ENCODE data around the gene UPB1.
"Not testable (repeated sequence)": the region's sequence is repeated elsewhere in the genome, so short reads cannot be mapped to it uniquely, and the experiment has no call there.

Gene UPB1

GRCh38 chr22:24504540-24504939, 9.4 kb downstream of the UPB1 start:
- no peak for DNase-seq (ENCODE audit: low read depth)

GRCh38 chr22:24504956-24505736, 10.0 kb downstream of the UPB1 start:
- DNase-seq (ENCODE audit: low read depth) = no peak

- DNase-seq (ENCODE audit: low read depth) = no peak
Measured at GRCh38 chr22:24506802-24507438, 11.8 kb downstream of the UPB1 start.

- DNase-seq (ENCODE audit: low read depth) = no peak
Measured at GRCh38 chr22:24507716-24508115, 12.6 kb downstream of the UPB1 start.

- DNase-seq (ENCODE audit: low read depth) = no peak
Measured at GRCh38 chr22:24510637-24511625, 15.8 kb downstream of the UPB1 start.

GRCh38 chr22:24512043-24512442, 16.9 kb downstream of the UPB1 start:
- no peak for DNase-seq (ENCODE audit: low read depth)

- DNase-seq (ENCODE audit: low read depth) = no peak
Measured at GRCh38 chr22:24513378-24514240, 18.5 kb downstream of the UPB1 start.

GRCh38 chr22:24514241-24515026, 19.3 kb downstream of the UPB1 start:
- DNase-seq (ENCODE audit: low read depth) = no peak

- no peak for DNase-seq (ENCODE audit: low read depth)
Measured at GRCh38 chr22:24515027-24515338, 19.9 kb downstream of the UPB1 start.

- DNase-seq (ENCODE audit: low read depth) = no peak
Measured at GRCh38 chr22:24516301-24516737, 21.2 kb downstream of the UPB1 start.

- DNase-seq (ENCODE audit: low read depth) = no peak
Measured at GRCh38 chr22:24517446-24517845, 22.3 kb downstream of the UPB1 start.

- DNase-seq (ENCODE audit: low read depth) = no peak
Measured at GRCh38 chr22:24518228-24518627, 23.1 kb downstream of the UPB1 start.

GRCh38 chr22:24518771-24519485, 23.8 kb downstream of the UPB1 start:
- DNase-seq (ENCODE audit: low read depth) = no peak

GRCh38 chr22:24519496-24519895, 24.4 kb downstream of the UPB1 start:
- no peak for DNase-seq (ENCODE audit: low read depth)

- no peak for DNase-seq (ENCODE audit: low read depth)
Measured at GRCh38 chr22:24521791-24522245, 26.7 kb downstream of the UPB1 start.

GRCh38 chr22:24523873-24524272, 28.7 kb downstream of the UPB1 start:
- DNase-seq (ENCODE audit: low read depth) = no peak

GRCh38 chr22:24525416-24526037, 30.4 kb downstream of the UPB1 start:
- peak; percentile 67 for DNase-seq (ENCODE audit: low read depth)

- DNase-seq (ENCODE audit: low read depth) = no peak
Measured at GRCh38 chr22:24526191-24526590, 31.1 kb downstream of the UPB1 start.

- no peak for DNase-seq (ENCODE audit: low read depth)
Measured at GRCh38 chr22:24529898-24530297, 34.8 kb downstream of the UPB1 start.

GRCh38 chr22:24530968-24531367, 35.8 kb downstream of the UPB1 start:
- DNase-seq (ENCODE audit: low read depth) = not testable (repeated sequence)
